Upper lobe of left lung (tissue), 6 donors: ENCODE results near the gene GRK1. TPM values are rescaled to one million over a fixed set of nuclear protein-coding genes. Genes with fewer than 3 reads are reported as not detected.

Experiments used
- ATAC-seq, 2 donors: fragments of 200-7000 bp; cut with Tn5 transposase; one replicate each; pipeline ENCODE4 v1.9.1; 2022; ENCODE audit warnings: mild to moderate bottlenecking in 2 of 2, moderate library complexity in 2 of 2; ENCODE audit not compliant: low FRiP score in 2 of 2
- DNase-seq, 2 donors: peaks; one replicate each; pipeline ENCODE4 v3.0.0-alpha.2; 2019 to 2020
- H3K27ac ChIP-seq, 4 donors: fragments of 200-600 bp; sonication (generic); one replicate each; pipeline ENCODE4 v1.5.1; 2016 to 2019
- H3K27me3 ChIP-seq, 4 donors: fragments of 200-600 bp; sonication (generic); one replicate each; pipeline ENCODE4 v1.5.1; 2017 to 2019
- H3K36me3 ChIP-seq, 4 donors: fragments of 200-600 bp; sonication (generic); one replicate each; pipeline ENCODE4 v1.5.1; 2016 to 2019
- H3K4me1 ChIP-seq, 4 donors: fragments of 200-600 bp; sonication (generic); one replicate each; pipeline ENCODE4 v1.5.1; 2018 to 2019
- H3K4me3 ChIP-seq, 4 donors: fragments of 200-600 bp; sonication (generic); one replicate each; pipeline ENCODE4 v1.5.1; 2017 to 2019; ENCODE audit warnings: mild to moderate bottlenecking in 2 of 4, moderate library complexity in 1 of 4
- H3K9me3 ChIP-seq, 4 donors: fragments of 200-600 bp; sonication (generic); one replicate each; pipeline ENCODE4 v1.5.1; 2018 to 2019
- CTCF ChIP-seq, 6 experiments: fragments of 450-650 bp in 4 of 6; fragments of 200-600 bp in 2 of 6; sonication (generic) in 2 of 6; IDR thresholded peaks; one replicate each; pipeline ENCODE4 v1.5.1; 2016 to 2019; ENCODE audit warnings: antibody characterized with exemption in 6 of 6
- EP300 ChIP-seq, 4 donors: sonication (generic); formaldehyde crosslinking; IDR thresholded peaks; one replicate each; pipeline ENCODE4 v1.5.1; 2017; ENCODE audit warnings: antibody characterized with exemption in 4 of 4, control low read depth in 2 of 4
- POLR2A ChIP-seq, 4 donors: fragments of 450-650 bp; IDR thresholded peaks; one replicate each; pipeline ENCODE4 v1.5.1; 2016 to 2017; ENCODE audit warnings: antibody characterized with exemption in 4 of 4, mild to moderate bottlenecking in 2 of 4
- POLR2AphosphoS5 ChIP-seq, 2 donors: sonication (generic); formaldehyde crosslinking; IDR thresholded peaks; one replicate each; pipeline ENCODE4 v1.5.1; 2017; ENCODE audit warnings: antibody characterized with exemption in 2 of 2
- WGBS, 2 donors: methylation state at CpG; one replicate each; pipeline ENCODE4 v1.1.5; 2017 to 2018; 5-methylcytosine and 5-hydroxymethylcytosine counted together
- total RNA-seq, 6 donors: library from RNA; depleted of rRNA in 4 of 6; stranded (reverse); fragments of >200 nt in 4 of 6; gene quantifications; one replicate each; pipeline versions ENCODE4 v1.1.0 to v1.2.1, GENCODE V29; 2016 to 2021
- donor health status: DM: no; HTN: no; CAD: no; lungs with moderate emphysema.
- donor health status: DM: no; HTN: yes; CAD: no; lungs with severe emphysema.

The GRK1 gene
- total RNA-seq, 6 donors from 2014 or later = 0.15 to 5.2 TPM; not detected in 4

- no peaks in the 10 kb centered on the region for H3K27me3 ChIP-seq
Observed at GRCh38 chr13:113666329-113666670, 719 bp upstream of the GRK1 start.

GRCh38 chr13:113667771-113668490 lies 912 bp downstream of the GRK1 start:
- ATAC-seq = no peak
- peak; percentile 17 to 80 for DNase-seq

More at GRCh38 chr13:113666329-113666670, 719 bp upstream of the GRK1 start:
- Histone ChIP-seq H3K9me3 (peaks cover 0 to 4% (median 2%) of the 10 kb centered on the region in 4 donors), H3K4me3 (no peak overlapping the region), H3K4me1 (no peaks in the 10 kb centered on the region), H3K36me3 (no peaks in the 10 kb centered on the region), H3K27ac (no peak overlapping the region)
- ATAC-seq (no peak), DNase-seq (no peak)
- TF ChIP-seq POLR2A (IDR thresholded peaks at IDR 0.05) (no peak), POLR2AphosphoS5 (IDR thresholded peaks at IDR 0.05) (no peak), CTCF (IDR thresholded peaks at IDR 0.05) (no peak), EP300 (IDR thresholded peaks at IDR 0.05) (no peak)
- 96 to 100% methylated on average over 1 to 2 of the region's 2 CpGs for WGBS, 2 donors

GRCh38 chr13:113668491-113668971 lies 1.5 kb downstream of the GRK1 start:
- TF ChIP-seq POLR2A (IDR thresholded peaks at IDR 0.05) (no peak), POLR2AphosphoS5 (IDR thresholded peaks at IDR 0.05) (no peak), CTCF (IDR thresholded peaks at IDR 0.05) (no peak), EP300 (IDR thresholded peaks at IDR 0.05) (no peak)
- H3K9me3 ChIP-seq = no peaks in the 10 kb centered on the region
- DNase-seq (peak; percentile 15 to 58), ATAC-seq (no peak)
- H3K4me3 ChIP-seq = no peak overlapping the region
- no peaks in the 10 kb centered on the region for H3K27me3 ChIP-seq
- no peak overlapping the region for H3K27ac ChIP-seq
- no peaks in the 10 kb centered on the region for H3K4me1 ChIP-seq
- 70 to 82% methylated on average over 10 to 24 of the region's 24 CpGs for WGBS, 2 donors
- H3K36me3 ChIP-seq = no peaks in the 10 kb centered on the region

More at GRCh38 chr13:113667771-113668490, 912 bp downstream of the GRK1 start:
- Histone ChIP-seq H3K4me3 (no peak overlapping the region), H3K27ac (no peak overlapping the region), H3K27me3 (no peaks in the 10 kb centered on the region), H3K36me3 (no peaks in the 10 kb centered on the region), H3K9me3 (no peaks in the 10 kb centered on the region), H3K4me1 (no peaks in the 10 kb centered on the region)
- no peak for TF ChIP-seq EP300 (IDR thresholded peaks at IDR 0.05)
- TF ChIP-seq CTCF (IDR thresholded peaks at IDR 0.05) = no peak
- TF ChIP-seq POLR2AphosphoS5 (IDR thresholded peaks at IDR 0.05) = no peak
- WGBS, 2 donors = 92 to 96% methylated on average over 11 to 29 of the region's 29 CpGs

- Histone ChIP-seq H3K9me3 (no peaks in the 10 kb centered on the region), H3K4me1 (no peaks in the 10 kb centered on the region), H3K27ac (no peak overlapping the region), H3K27me3 (no peaks in the 10 kb centered on the region), H3K4me3 (no peak overlapping the region), H3K36me3 (no peaks in the 10 kb centered on the region)
- no peak for TF ChIP-seq EP300 (IDR thresholded peaks at IDR 0.05)
- no peak for TF ChIP-seq CTCF (IDR thresholded peaks at IDR 0.05)
- TF ChIP-seq POLR2AphosphoS5 (IDR thresholded peaks at IDR 0.05) = no peak
- TF ChIP-seq POLR2A (IDR thresholded peaks at IDR 0.05) = no peak
- 72 to 86% methylated on average over 11 to 13 of the region's 13 CpGs for WGBS, 2 donors
- ATAC-seq (no peak), DNase-seq (peak in 1 of 2 donors; percentile 12)
Observed at GRCh38 chr13:113669231-113669754, 2.3 kb downstream of the GRK1 start.
